KOPT-K1 (cell line): ENCODE data around the gene PTK7.

ENCODE experiments used
- H3K27ac ChIP-seq: fragments of 200-600 bp; sonication (generic); 2 replicates; pipeline ENCODE4 v1.5.1; 2016; ENCODE audit warnings: antibody characterized with exemption, mild to moderate bottlenecking, low read depth, low read length; ENCODE audit not compliant: poor library complexity, severe bottlenecking
- H3K36me3 ChIP-seq: fragments of 200-600 bp; sonication (generic); 2 replicates; pipeline ENCODE4 v1.5.1; 2017; ENCODE audit warnings: antibody characterized with exemption, mild to moderate bottlenecking, low read length, moderate library complexity; ENCODE audit not compliant: insufficient read depth
- H3K9me3 ChIP-seq: fragments of 200-600 bp; sonication (generic); 2 replicates; pipeline ENCODE4 v1.5.1; 2017; ENCODE audit warnings: antibody characterized with exemption, low read length, mild to moderate bottlenecking; ENCODE audit not compliant: insufficient read depth, poor library complexity, severe bottlenecking

The PTK7 gene

DNA sequence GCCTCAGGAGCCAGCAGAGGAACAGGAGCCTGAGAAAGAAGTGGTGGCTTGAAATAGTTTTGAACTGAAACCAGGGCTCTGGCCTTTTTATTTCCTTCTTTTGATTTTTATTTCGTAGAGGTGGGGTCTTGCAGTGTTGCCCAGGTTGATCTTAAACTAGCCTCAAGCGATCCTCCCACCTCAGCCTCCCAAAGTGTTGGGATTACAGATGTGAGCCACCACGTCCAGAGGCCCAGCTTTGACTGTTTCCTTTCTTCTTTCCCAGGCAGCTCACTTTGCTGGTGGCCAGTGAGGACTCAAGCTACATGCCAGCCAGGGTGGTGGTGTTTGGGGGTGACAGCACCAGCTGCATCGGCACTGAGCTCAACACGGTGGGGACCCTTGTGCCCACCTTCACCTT, 126.3 kb downstream of the PTK7 start:
- Histone ChIP-seq H3K9me3 (no peaks in the 10 kb centered on the region), H3K27ac (no peak overlapping the region), H3K36me3 (peaks cover 67% of the 10 kb centered on the region; the same call in 1 of the 2 replicates)

DNA sequence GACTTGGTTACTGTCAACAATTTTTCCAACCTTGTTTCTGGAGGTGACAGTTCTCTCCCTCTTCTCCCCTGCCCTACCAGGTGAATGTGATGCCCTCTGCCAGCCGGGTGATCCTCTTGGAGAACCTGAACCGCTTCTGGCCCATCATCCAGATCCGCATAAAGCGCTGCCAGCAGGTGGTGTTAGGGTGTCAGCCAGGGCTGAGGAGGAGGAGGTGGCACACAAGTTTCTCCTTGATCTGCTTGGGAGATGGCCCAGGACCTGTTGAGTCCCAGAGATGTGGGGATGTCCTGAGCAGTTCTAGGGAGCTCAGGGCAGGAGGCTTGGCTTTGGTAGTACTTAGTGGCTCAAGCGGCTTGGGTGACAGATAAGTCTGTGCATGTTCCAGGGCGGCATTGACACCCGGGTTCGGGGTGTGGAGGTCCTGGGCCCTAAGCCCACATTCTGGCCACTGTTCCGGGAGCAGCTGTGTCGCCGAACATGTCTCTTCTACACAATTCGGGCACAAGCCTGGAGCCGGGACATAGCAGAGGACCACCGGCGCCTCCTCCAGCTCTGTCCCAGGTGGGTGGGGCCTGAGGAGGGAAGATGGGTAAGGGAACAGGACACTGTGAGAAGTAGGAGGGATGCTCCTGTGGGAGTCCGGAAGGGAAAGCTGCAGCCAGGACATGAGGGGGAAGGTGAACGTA, 127.1 kb downstream of the PTK7 start:
- Histone ChIP-seq H3K9me3 (no peaks in the 10 kb centered on the region), H3K36me3 (peaks cover 61% of the 10 kb centered on the region; the same call in 1 of the 2 replicates), H3K27ac (no peak overlapping the region)

DNA sequence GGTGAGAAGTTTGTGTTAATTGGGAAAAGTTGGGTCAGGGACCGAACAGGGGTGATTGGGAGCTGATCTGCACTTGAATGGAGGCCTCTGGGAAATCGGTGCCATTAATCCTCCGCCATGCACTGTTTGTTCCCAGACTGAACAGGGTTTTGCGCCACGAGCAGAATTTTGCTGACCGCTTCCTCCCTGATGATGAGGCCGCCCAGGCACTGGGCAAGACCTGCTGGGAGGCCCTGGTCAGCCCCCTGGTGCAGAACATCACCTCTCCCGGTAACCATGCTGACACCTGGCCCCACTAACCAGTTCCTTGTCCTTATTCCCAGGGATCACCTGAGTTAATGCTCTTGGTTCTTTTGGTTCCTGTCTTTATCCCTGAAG, 127.6 kb downstream of the PTK7 start:
- Histone ChIP-seq H3K9me3 (no peaks in the 10 kb centered on the region), H3K36me3 (peaks cover 56% of the 10 kb centered on the region; the same call in 1 of the 2 replicates), H3K27ac (no peak overlapping the region)

DNA sequence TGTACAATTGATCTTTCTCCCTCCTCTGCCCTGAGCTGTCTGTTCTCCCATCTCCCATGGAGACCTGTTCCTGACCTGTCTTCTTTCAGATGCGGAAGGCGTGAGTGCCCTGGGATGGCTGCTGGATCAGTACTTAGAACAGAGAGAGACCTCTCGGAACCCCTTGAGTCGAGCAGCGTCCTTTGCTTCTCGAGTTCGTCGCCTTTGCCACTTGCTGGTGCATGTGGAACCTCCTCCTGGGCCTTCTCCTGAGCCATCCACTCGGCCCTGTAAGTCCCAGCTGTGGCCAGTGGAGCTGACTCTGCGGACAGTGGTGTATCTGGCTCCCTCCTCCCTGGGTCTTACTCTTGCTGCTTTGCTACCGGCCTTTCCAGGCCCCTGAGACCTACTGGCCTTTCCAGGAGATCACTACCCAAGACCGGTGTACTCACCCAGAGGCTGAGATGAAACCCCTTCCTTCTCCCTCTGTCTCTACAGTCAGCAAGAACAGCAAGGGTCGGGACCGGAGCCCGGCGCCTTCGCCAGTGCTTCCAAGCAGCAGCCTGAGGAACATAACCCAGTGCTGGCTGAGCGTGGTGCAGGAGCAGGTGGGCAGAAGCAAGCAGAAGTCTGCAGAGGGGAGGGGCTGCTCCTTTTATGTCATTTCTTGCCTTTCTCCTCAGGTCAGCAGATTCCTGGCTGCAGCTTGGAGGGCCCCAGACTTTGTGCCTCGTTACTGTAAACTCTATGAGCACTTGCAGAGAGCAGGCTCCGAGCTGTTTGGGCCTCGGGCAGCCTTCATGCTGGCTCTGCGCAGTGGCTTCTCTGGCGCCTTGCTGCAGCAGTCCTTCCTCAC, 128.4 kb downstream of the PTK7 start:
- Histone ChIP-seq H3K27ac (no peak overlapping the region), H3K36me3 (peaks cover 50% of the 10 kb centered on the region; the same call in 1 of the 2 replicates)

DNA sequence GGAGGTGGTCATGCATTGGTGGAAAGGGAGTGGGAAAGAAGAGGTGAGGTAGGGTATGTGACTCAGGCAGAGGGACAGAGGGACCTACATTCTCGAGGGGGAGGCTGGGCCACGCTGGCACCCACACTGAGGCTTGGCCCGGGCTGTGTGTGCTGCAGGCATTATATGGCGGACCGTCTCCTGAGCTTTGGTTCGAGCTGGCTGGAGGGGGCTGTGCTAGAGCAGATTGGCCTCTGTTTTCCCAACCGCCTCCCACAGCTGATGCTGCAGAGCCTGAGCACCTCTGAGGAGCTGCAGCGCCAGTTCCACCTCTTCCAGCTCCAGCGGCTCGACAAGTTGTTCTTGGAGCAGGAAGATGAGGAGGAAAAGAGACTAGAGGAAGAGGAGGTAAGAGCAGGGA, 129.7 kb downstream of the PTK7 start:
- H3K27ac ChIP-seq = no peak overlapping the region
- peaks cover 36% of the 10 kb centered on the region; the same call in 1 of the 2 replicates for H3K36me3 ChIP-seq
- no peaks in the 10 kb centered on the region for H3K9me3 ChIP-seq

More for the DNA sequence above, 128.4 kb downstream of the PTK7 start:
- no peaks in the 10 kb centered on the region for H3K9me3 ChIP-seq

DNA sequence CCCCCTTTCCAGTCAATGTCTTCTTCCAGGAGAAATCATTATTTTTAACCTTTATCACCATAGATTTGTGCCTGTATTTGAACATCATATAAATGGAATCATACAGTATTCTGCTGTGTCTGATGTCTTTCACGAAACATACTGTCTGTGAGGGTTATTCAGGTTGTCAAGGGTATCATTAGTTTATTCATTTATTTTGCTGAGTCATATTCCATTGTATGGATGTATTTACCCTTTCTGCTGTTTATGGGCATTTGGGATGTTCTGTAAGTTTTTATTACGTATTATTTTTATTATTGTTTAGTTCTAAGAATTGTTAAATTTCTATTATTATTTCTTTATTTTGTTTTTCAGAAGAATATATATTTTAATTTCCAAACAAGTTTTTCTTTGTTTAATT, 131.2 kb downstream of the PTK7 start:
- Histone ChIP-seq H3K9me3 (no peaks in the 10 kb centered on the region), H3K27ac (no peak overlapping the region), H3K36me3 (peaks cover 33% of the 10 kb centered on the region; the same call in 1 of the 2 replicates)
